Ascending aorta (tissue), 2 donors: Measurements from ENCODE around the gene JAK1. TPM values are rescaled to one million over a fixed set of nuclear protein-coding genes. Genes with fewer than 3 reads are reported as not detected.

ENCODE experiments used
- DNase-seq, 2 donors: peaks; one replicate each; pipeline ENCODE4 v3.0.0-alpha.2; 2019; ENCODE audit warnings: low spot score in 2 of 2
- H3K27ac ChIP-seq, 2 donors: fragments of 200-600 bp; sonication (generic); one replicate each; pipeline ENCODE4 v1.5.1; 2016 to 2017; ENCODE audit warnings: mild to moderate bottlenecking in 1 of 2
- H3K27me3 ChIP-seq: fragments of 200-600 bp; sonication (generic); one replicate; pipeline ENCODE4 v1.5.1; 2017
- H3K36me3 ChIP-seq, 2 donors: fragments of 200-600 bp; sonication (generic); one replicate each; pipeline ENCODE4 v1.5.1; 2016
- H3K4me1 ChIP-seq, 2 donors: fragments of 200-600 bp; sonication (generic); one replicate each; pipeline ENCODE4 v1.5.1; 2016 to 2017; ENCODE audit warnings: mild to moderate bottlenecking in 1 of 2
- H3K4me3 ChIP-seq, 2 donors: fragments of 200-600 bp; sonication (generic); one replicate each; pipeline ENCODE4 v1.5.1; 2016 to 2017; ENCODE audit warnings: mild to moderate bottlenecking in 1 of 2
- H3K9me3 ChIP-seq, 2 donors: fragments of 200-600 bp; sonication (generic); one replicate each; pipeline ENCODE4 v1.5.1; 2016
- CTCF ChIP-seq, 3 experiments: fragments of 200-600 bp in 2 of 3; fragments of 450-650 bp in 1 of 3; sonication (generic) in 2 of 3; IDR thresholded peaks; one replicate each; pipeline ENCODE4 v1.5.1; 2016 to 2019; ENCODE audit warnings: antibody characterized with exemption in 3 of 3, mild to moderate bottlenecking in 1 of 3, moderate library complexity in 1 of 3
- intact Hi-C: fragments of 100-400 bp; cut with DNase I; formaldehyde crosslinking; loops from one replicate; pipeline ENCODE4 v1.15.1; 2023
- total RNA-seq: library from RNA; depleted of rRNA; stranded (reverse); fragments of >200 nt; gene quantifications from one replicate; pipeline ENCODE4 v1.1.0, GENCODE V29; 2016

JAK1 gene
- total RNA-seq, 1 donor from 2014 or later = 53.5 TPM

- H3K4me1 ChIP-seq = peaks cover 3 to 16% of the 10 kb centered on the region in 2 donors
- no peaks in the 10 kb centered on the region for H3K36me3 ChIP-seq
- no peak for TF ChIP-seq CTCF (IDR thresholded peaks at IDR 0.05)
- H3K4me3 ChIP-seq = no peak overlapping the region
- H3K27ac ChIP-seq = no peak overlapping the region
- H3K27me3 ChIP-seq = no peaks in the 10 kb centered on the region
- H3K9me3 ChIP-seq = no peaks in the 10 kb centered on the region
- no peak for DNase-seq
- intact Hi-C loops = no loop called here
Measured at GRCh38 chr1:64955097-64956009, 11.0 kb downstream of the JAK1 start.

GRCh38 chr1:64953241-64953640 is 13.1 kb downstream of the JAK1 start:
- H3K4me1 ChIP-seq = peaks cover 3 to 12% of the 10 kb centered on the region in 2 donors
- H3K4me3 ChIP-seq = no peak overlapping the region
- DNase-seq = no peak
- H3K9me3 ChIP-seq = no peaks in the 10 kb centered on the region
- H3K36me3 ChIP-seq = no peaks in the 10 kb centered on the region
- H3K27ac ChIP-seq = no peak overlapping the region
- TF ChIP-seq CTCF (IDR thresholded peaks at IDR 0.05) = no peak
- H3K27me3 ChIP-seq = no peaks in the 10 kb centered on the region
- intact Hi-C loops = no loop called here

- no peaks in the 10 kb centered on the region for H3K36me3 ChIP-seq
- peaks cover 0 to 2% of the 10 kb centered on the region in 2 donors for H3K4me1 ChIP-seq
- no peaks in the 10 kb centered on the region for H3K27me3 ChIP-seq
- intact Hi-C loops = no loop called here
- no peak overlapping the region for H3K27ac ChIP-seq
- DNase-seq = no peak
- TF ChIP-seq CTCF (IDR thresholded peaks at IDR 0.05) = no peak
- H3K4me3 ChIP-seq = no peak overlapping the region
- H3K9me3 ChIP-seq = no peaks in the 10 kb centered on the region
Measured at GRCh38 chr1:64950284-64950809, 16.0 kb downstream of the JAK1 start.

- Histone ChIP-seq H3K36me3 (no peaks in the 10 kb centered on the region), H3K9me3 (no peaks in the 10 kb centered on the region), H3K27me3 (no peaks in the 10 kb centered on the region), H3K4me3 (no peak overlapping the region), H3K4me1 (peaks cover 0 to 2% of the 10 kb centered on the region in 2 donors), H3K27ac (no peak overlapping the region)
- intact Hi-C loops = no loop called here
- TF ChIP-seq CTCF (IDR thresholded peaks at IDR 0.05) = no peak
- DNase-seq = no peak
Measured at GRCh38 chr1:64948905-64949833, 17.2 kb downstream of the JAK1 start.

- no peak for DNase-seq
- intact Hi-C loops = no loop called here
- peaks cover 0 to 4% of the 10 kb centered on the region in 2 donors for H3K4me1 ChIP-seq
- H3K27ac ChIP-seq = no peak overlapping the region
- H3K36me3 ChIP-seq = no peaks in the 10 kb centered on the region
- no peaks in the 10 kb centered on the region for H3K27me3 ChIP-seq
- no peak for TF ChIP-seq CTCF (IDR thresholded peaks at IDR 0.05)
- H3K9me3 ChIP-seq = no peaks in the 10 kb centered on the region
- H3K4me3 ChIP-seq = no peak overlapping the region
Measured at GRCh38 chr1:64948216-64948615, 18.1 kb downstream of the JAK1 start.
